ENCODE results near the gene CCDC167. TPM values are rescaled to one million over a fixed set of nuclear protein-coding genes. Genes with fewer than 3 reads are reported as not detected.

CCDC167 gene
- total RNA-seq, 1 experiment from 2014 or later: 31.9 TPM

DNA sequence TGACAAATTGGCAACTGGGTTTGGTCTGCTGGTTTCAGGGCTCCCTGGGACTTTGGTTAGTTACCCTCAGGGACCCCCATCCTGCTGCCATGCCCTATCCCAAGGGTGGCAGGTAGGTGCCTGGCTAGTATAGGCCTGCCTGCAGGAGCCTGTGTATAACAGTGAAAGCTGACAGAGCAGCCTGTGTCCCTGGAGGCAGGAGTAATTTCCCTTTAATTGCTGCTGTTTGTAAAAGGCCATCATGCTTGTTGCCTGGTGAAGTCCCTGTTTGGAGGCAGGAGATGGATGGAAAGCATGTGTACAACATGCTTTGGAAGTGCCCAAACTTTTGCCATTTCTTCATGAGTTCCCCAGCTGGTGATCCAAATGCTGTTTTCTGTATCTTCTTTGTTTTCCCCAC, 36.6 kb downstream of the CCDC167 start:
- Histone ChIP-seq H4K8ac (replicated peaks; ENCODE audit: insufficient read length, low read depth, low read length) (no peak overlapping the region), H3K4me1 (ENCODE audit: insufficient read depth, low read length) (no peaks in the 10 kb centered on the region), H3K56ac (ENCODE audit: insufficient read length, low read depth, low read length) (no peak overlapping the region), H3K4me2 (ENCODE audit: insufficient read depth, insufficient read length, low read length) (no peak overlapping the region), H3K18ac (ENCODE audit: insufficient read length, low read depth, low read length) (no peak overlapping the region), H4K5ac (ENCODE audit: insufficient read length, low read depth, low read length) (no peak overlapping the region), H2AFZ (ENCODE audit: low read length) (no peak overlapping the region), H4K91ac (ENCODE audit: insufficient read length, low read depth, low read length) (no peak overlapping the region), H3T11ph (ENCODE audit: low read length) (no peak overlapping the region), H3K9me3 (ENCODE audit: control insufficient read depth, low read depth, low read length) (no peaks in the 10 kb centered on the region), H3K4ac (ENCODE audit: low read depth, low read length) (no peak overlapping the region), H3K23me2 (ENCODE audit: insufficient read length, low read depth, low read length, poor library complexity, severe bottlenecking) (no peaks in the 10 kb centered on the region), H2BK20ac (ENCODE audit: low read depth, low read length, poor library complexity, severe bottlenecking) (no peak overlapping the region), H3K9ac (ENCODE audit: extremely low read depth, insufficient read length, low read length) (no peak overlapping the region), H2BK12ac (ENCODE audit: insufficient read length, low read depth, low read length) (no peak overlapping the region), H3K14ac (ENCODE audit: insufficient read depth, low read length) (no peak overlapping the region), H2BK120ac (ENCODE audit: low read depth, low read length, poor library complexity, severe bottlenecking) (no peak overlapping the region), H2AK5ac (ENCODE audit: insufficient read length, low read length) (no peak overlapping the region), H3K27ac (ENCODE audit: insufficient read length, low read depth, low read length) (no peak overlapping the region), H2BK5ac (ENCODE audit: insufficient read length, low read length) (no peak overlapping the region), H3K79me2 (ENCODE audit: insufficient read depth, low read length) (no peaks in the 10 kb centered on the region), H2BK15ac (ENCODE audit: low read depth, low read length) (no peak overlapping the region), H3K23ac (ENCODE audit: insufficient read length, low read depth, low read length) (no peak overlapping the region), H3K79me1 (ENCODE audit: insufficient read depth, low read depth, low read length, poor library complexity, severe bottlenecking) (no peaks in the 10 kb centered on the region), H3K27me3 (ENCODE audit: insufficient read depth, low read length) (no peaks in the 10 kb centered on the region), H4K20me1 (ENCODE audit: control insufficient read depth, insufficient read depth, insufficient read length) (no peaks in the 10 kb centered on the region)
- peaks cover 30 to 77% (median 56%) of the 10 kb centered on the region in 3 experiments for H3K36me3 Mint-ChIP-seq (ENCODE audit: insufficient read depth in 1 of 3, low read depth in 3 of 3)
- H3K27me3 Mint-ChIP-seq (ENCODE audit: low read depth): no peaks in the 10 kb centered on the region
- H3K4me3 Mint-ChIP-seq: no peak overlapping the region
- DNase-seq: no peak
- TF ChIP-seq, protein P1, sequence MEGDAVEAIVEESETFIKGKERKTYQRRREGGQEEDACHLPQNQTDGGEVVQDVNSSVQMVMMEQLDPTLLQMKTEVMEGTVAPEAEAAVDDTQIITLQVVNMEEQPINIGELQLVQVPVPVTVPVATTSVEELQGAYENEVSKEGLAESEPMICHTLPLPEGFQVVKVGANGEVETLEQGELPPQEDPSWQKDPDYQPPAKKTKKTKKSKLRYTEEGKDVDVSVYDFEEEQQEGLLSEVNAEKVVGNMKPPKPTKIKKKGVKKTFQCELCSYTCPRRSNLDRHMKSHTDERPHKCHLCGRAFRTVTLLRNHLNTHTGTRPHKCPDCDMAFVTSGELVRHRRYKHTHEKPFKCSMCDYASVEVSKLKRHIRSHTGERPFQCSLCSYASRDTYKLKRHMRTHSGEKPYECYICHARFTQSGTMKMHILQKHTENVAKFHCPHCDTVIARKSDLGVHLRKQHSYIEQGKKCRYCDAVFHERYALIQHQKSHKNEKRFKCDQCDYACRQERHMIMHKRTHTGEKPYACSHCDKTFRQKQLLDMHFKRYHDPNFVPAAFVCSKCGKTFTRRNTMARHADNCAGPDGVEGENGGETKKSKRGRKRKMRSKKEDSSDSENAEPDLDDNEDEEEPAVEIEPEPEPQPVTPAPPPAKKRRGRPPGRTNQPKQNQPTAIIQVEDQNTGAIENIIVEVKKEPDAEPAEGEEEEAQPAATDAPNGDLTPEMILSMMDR (conservative IDR thresholded peaks at IDR 0.05): no peak
- peaks cover 13 to 22% of the 10 kb centered on the region in 2 experiments for H3K4me1 Mint-ChIP-seq
- H3K9me3 Mint-ChIP-seq: peaks cover 3 to 4% of the 10 kb centered on the region in 2 experiments; a peak in 3 of 5 replicates
- H3K27ac Mint-ChIP-seq: peak overlapping the region in 2 of 3 experiments; percentile 6 to 42; a peak in 1 of 7 replicates
